ENCODE measurements around the gene NOS1AP.

NOS1AP gene

GRCh38 chr1:162069334-162070093 is at the start of gene NOS1AP:
Gene NOS1AP (plus strand): TSS chr1:162069691. CDS start chr1:162070178, 487 bp downstream.
- H3K27ac Mint-ChIP-seq, result peak within 1 kb of the TSS in 2 of 3 experiments; percentile 24 to 33
- H3K4me3 Mint-ChIP-seq, result peak within 1 kb of the TSS; percentile 79 to 89 (median 87)
- H3K27me3 Mint-ChIP-seq (ENCODE audit: low read depth), result peaks cover 30% of the 10 kb centered on the region
- H3K36me3 Mint-ChIP-seq (ENCODE audit: low read depth), result peaks cover under 1% of the 10 kb centered on the region
- TF ChIP-seq CTCF (IDR thresholded peaks at IDR 0.05; ENCODE audit: unreplicated experiment in 3 of 3), result no peak
- no peaks in the 10 kb centered on the region for H3K9me3 Mint-ChIP-seq
- peaks cover 44% of the 10 kb centered on the region for H3K4me1 Mint-ChIP-seq

GRCh38 chr1:162020150-162020549 is 49.3 kb upstream of the NOS1AP start:
- H3K27me3 Mint-ChIP-seq (ENCODE audit: low read depth), result peaks cover 16% of the 10 kb centered on the region

GRCh38 chr1:162021124-162021523 is 48.4 kb upstream of the NOS1AP start:
- peaks cover 27% of the 10 kb centered on the region for H3K36me3 Mint-ChIP-seq (ENCODE audit: low read depth)
- H3K27me3 Mint-ChIP-seq (ENCODE audit: low read depth), result peaks cover 11% of the 10 kb centered on the region
- H3K4me1 Mint-ChIP-seq, result peaks cover 59% of the 10 kb centered on the region
- TF ChIP-seq CTCF (IDR thresholded peaks at IDR 0.05; ENCODE audit: unreplicated experiment in 3 of 3), result no peak
- peak overlapping the region; percentile 92 to 99 (median 99) for H3K4me3 Mint-ChIP-seq
- H3K9me3 Mint-ChIP-seq, result peaks cover 2% of the 10 kb centered on the region
- peak overlapping the region; percentile 85 to 87 (median 87) for H3K27ac Mint-ChIP-seq

More at GRCh38 chr1:162020150-162020549, 49.3 kb upstream of the NOS1AP start:
- H3K4me3 Mint-ChIP-seq, result peak overlapping the region; percentile 27 to 99 (median 70)
- peaks cover 63% of the 10 kb centered on the region for H3K4me1 Mint-ChIP-seq
- H3K9me3 Mint-ChIP-seq, result peaks cover 2% of the 10 kb centered on the region
- peak overlapping the region in 2 of 3 experiments; percentile 57 to 87 for H3K27ac Mint-ChIP-seq
- no peak for TF ChIP-seq CTCF (IDR thresholded peaks at IDR 0.05; ENCODE audit: unreplicated experiment in 3 of 3)
- H3K36me3 Mint-ChIP-seq (ENCODE audit: low read depth), result peaks cover 37% of the 10 kb centered on the region

- no peak for TF ChIP-seq CTCF (IDR thresholded peaks at IDR 0.05; ENCODE audit: unreplicated experiment in 3 of 3)
- H3K36me3 Mint-ChIP-seq (ENCODE audit: low read depth), result peaks cover 13% of the 10 kb centered on the region
These were observed 46.9 kb upstream of the NOS1AP start for GRCh38 chr1:162022626-162023025.

GRCh38 chr1:162023181-162023546 is 46.3 kb upstream of the NOS1AP start:
- H3K27me3 Mint-ChIP-seq (ENCODE audit: low read depth), result peaks cover 11% of the 10 kb centered on the region
- peak overlapping the region; percentile 92 to 99 (median 99) for H3K4me3 Mint-ChIP-seq
- no peaks in the 10 kb centered on the region for H3K9me3 Mint-ChIP-seq
- H3K27ac Mint-ChIP-seq, result peak overlapping the region; percentile 57 to 87 (median 85)
- H3K36me3 Mint-ChIP-seq (ENCODE audit: low read depth), result peaks cover 8% of the 10 kb centered on the region
- peaks cover 54% of the 10 kb centered on the region for H3K4me1 Mint-ChIP-seq
- no peak for TF ChIP-seq CTCF (IDR thresholded peaks at IDR 0.05; ENCODE audit: unreplicated experiment in 3 of 3)

More at GRCh38 chr1:162022626-162023025, 46.9 kb upstream of the NOS1AP start:
- peak overlapping the region; percentile 57 to 87 (median 85) for H3K27ac Mint-ChIP-seq
- peak overlapping the region; percentile 92 to 99 (median 99) for H3K4me3 Mint-ChIP-seq
- H3K9me3 Mint-ChIP-seq, result no peaks in the 10 kb centered on the region
- peaks cover 11% of the 10 kb centered on the region for H3K27me3 Mint-ChIP-seq (ENCODE audit: low read depth)
- H3K4me1 Mint-ChIP-seq, result peaks cover 54% of the 10 kb centered on the region

All from nephron (organoid).